GM18511 (cell line): ENCODE measurements around the gene TAP1.

Experiments
- ATAC-seq: cut with Tn5 transposase; IDR thresholded peaks from one replicate; pipeline ENCODE4 v1.9.1; 2021; ENCODE audit warnings: mild to moderate bottlenecking, moderate library complexity; ENCODE audit not compliant: unreplicated experiment

Gene TAP1

GRCh38 chr6:32862725-32863124, 9.2 kb upstream of the TAP1 start:
- ATAC-seq, result no peak

GRCh38 chr6:32860674-32861073, 7.2 kb upstream of the TAP1 start:
- ATAC-seq, result no peak

GRCh38 chr6:32858194-32858593, 4.7 kb upstream of the TAP1 start:
- ATAC-seq, result no peak

GRCh38 chr6:32857156-32857891, 3.8 kb upstream of the TAP1 start:
- ATAC-seq, result no peak

GRCh38 chr6:32855467-32856174, 2.1 kb upstream of the TAP1 start:
- ATAC-seq, result no peak

GRCh38 chr6:32854376-32855178, 1.1 kb upstream of the TAP1 start:
- ATAC-seq, result peak; percentile 32

- ATAC-seq, result peak; percentile 27
Observed at GRCh38 chr6:32852844-32853540, 512 bp downstream of the TAP1 start.

- ATAC-seq, result no peak
Observed at GRCh38 chr6:32852018-32852843, 1.3 kb downstream of the TAP1 start.

- no peak for ATAC-seq
Observed at GRCh38 chr6:32851025-32851424, 2.5 kb downstream of the TAP1 start.

- ATAC-seq, result no peak
Observed at GRCh38 chr6:32849126-32849525, 4.4 kb downstream of the TAP1 start.

GRCh38 chr6:32847795-32848194, 5.7 kb downstream of the TAP1 start:
- ATAC-seq, result no peak

- ATAC-seq, result no peak
Observed at GRCh38 chr6:32847004-32847403, 6.5 kb downstream of the TAP1 start.

- no peak for ATAC-seq
Observed at GRCh38 chr6:32845384-32845884, 8.1 kb downstream of the TAP1 start.

GRCh38 chr6:32844839-32845383, 8.6 kb downstream of the TAP1 start:
- ATAC-seq, result no peak

GRCh38 chr6:32843979-32844838, 9.3 kb downstream of the TAP1 start, which contains the start of gene PSMB8:
Gene PSMB8 (minus strand): TSS chr6:32844047. CDS start chr6:32843996, 51 bp downstream.
- peak; percentile 74 for ATAC-seq

- ATAC-seq, result no peak
Observed at GRCh38 chr6:32843331-32843978, 10.0 kb downstream of the TAP1 start.

- ATAC-seq, result no peak
Observed at GRCh38 chr6:32842690-32843089, 10.8 kb downstream of the TAP1 start.

GRCh38 chr6:32842021-32842650, 11.4 kb downstream of the TAP1 start:
- no peak for ATAC-seq
